Neural progenitor cell (in vitro differentiated cells): ENCODE measurements around the gene SLC26A8.

Source experiments
- EZH2 ChIP-seq: fragments of 200-600 bp; sonication (generic); IDR thresholded peaks from 2 replicates; pipeline ENCODE4 v1.6.1; 2017; ENCODE audit warnings: antibody characterized with exemption, mild to moderate bottlenecking, moderate library complexity
- EZH2phosphoT487 ChIP-seq: fragments of 200-600 bp; sonication (generic); IDR thresholded peaks from 2 replicates; pipeline ENCODE4 v1.6.1; 2017; ENCODE audit warnings: antibody characterized with exemption
- TF ChIP-seq, protein P1 (sequence below): fragments of 200-600 bp; sonication (generic); IDR thresholded peaks from 2 replicates; pipeline ENCODE4 v1.5.1; 2017; ENCODE audit warnings: antibody characterized with exemption, mild to moderate bottlenecking

DNA sequence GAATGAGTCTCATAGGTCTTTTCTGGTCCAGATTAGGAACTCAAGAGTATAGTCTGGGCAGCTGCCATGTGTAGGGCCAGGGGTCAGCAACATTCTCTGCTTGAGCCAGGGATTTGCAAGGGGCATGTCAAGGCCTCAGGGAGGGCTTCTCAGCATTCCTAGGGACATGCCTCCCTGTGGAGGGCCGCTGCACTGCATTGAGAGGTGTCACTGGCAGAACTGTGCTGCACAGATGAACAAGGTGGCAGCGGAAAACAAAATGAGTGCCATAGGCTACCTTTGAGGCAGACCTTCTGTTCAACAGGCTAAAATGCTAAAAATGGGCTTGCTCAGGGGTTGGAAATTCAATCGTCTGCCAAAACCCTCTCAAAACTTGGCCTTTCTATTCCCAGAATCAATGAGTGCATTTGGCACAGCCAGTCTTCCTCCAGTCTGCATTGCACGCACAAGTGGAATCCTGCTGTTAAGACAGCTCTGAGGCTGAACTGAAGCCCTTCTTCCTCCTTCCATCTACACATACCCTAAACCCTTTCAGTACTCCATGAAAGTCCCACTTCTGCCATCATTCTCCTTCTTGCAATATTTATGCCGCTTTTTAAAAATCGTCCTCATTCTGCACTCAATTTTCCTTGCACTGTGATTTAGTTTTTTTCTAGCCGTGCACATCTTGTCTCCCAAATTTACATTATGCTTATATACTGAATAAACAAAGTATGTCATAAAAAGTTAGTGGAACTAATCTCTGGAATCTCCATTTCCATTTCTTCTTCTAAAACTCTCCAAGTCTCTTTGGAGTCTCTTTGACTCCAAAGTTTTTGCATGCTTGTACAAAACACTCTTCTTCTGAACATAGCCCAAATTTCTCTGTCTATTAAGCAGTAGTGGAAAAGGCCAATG lies 51.7 kb downstream of the SLC26A8 start:
- TF ChIP-seq, protein P1, sequence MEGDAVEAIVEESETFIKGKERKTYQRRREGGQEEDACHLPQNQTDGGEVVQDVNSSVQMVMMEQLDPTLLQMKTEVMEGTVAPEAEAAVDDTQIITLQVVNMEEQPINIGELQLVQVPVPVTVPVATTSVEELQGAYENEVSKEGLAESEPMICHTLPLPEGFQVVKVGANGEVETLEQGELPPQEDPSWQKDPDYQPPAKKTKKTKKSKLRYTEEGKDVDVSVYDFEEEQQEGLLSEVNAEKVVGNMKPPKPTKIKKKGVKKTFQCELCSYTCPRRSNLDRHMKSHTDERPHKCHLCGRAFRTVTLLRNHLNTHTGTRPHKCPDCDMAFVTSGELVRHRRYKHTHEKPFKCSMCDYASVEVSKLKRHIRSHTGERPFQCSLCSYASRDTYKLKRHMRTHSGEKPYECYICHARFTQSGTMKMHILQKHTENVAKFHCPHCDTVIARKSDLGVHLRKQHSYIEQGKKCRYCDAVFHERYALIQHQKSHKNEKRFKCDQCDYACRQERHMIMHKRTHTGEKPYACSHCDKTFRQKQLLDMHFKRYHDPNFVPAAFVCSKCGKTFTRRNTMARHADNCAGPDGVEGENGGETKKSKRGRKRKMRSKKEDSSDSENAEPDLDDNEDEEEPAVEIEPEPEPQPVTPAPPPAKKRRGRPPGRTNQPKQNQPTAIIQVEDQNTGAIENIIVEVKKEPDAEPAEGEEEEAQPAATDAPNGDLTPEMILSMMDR: peak; percentile 45
- TF ChIP-seq EZH2phosphoT487: no peak
- no peak for TF ChIP-seq EZH2
